Neural progenitor cell (in vitro differentiated cells): ENCODE measurements around the gene SS18. TPM values are rescaled to one million over a fixed set of nuclear protein-coding genes. Genes with fewer than 3 reads are reported as not detected.
"Not testable (repeated sequence)": the region's sequence is repeated elsewhere in the genome, so short reads cannot be mapped to it uniquely, and the experiment has no call there.

Experiments used
- DNase-seq: peaks from one replicate; pipeline ENCODE4 v3.0.0-alpha.2; 2016; ENCODE audit warnings: low spot score
- H2AFZ ChIP-seq: fragments of 200-600 bp; sonication (generic); replicated peaks from 2 replicates; pipeline ENCODE4 v1.6.1; 2016; ENCODE audit warnings: antibody characterized with exemption
- H3F3A ChIP-seq: fragments of 200-600 bp; sonication (generic); 2 replicates; pipeline ENCODE4 v1.6.1; 2016; ENCODE audit warnings: antibody characterized with exemption, low read depth
- H3K27ac ChIP-seq: fragments of 200-600 bp; sonication (generic); 2 replicates; pipeline ENCODE4 v1.5.1; 2016; ENCODE audit warnings: mild to moderate bottlenecking
- H3K27me3 ChIP-seq: fragments of 200-600 bp; sonication (generic); 2 replicates; pipeline ENCODE4 v1.6.1; 2016; ENCODE audit warnings: mild to moderate bottlenecking, moderate library complexity
- H3K36me3 ChIP-seq: fragments of 200-600 bp; sonication (generic); 2 replicates; pipeline ENCODE4 v1.5.1; 2016
- H3K4me1 ChIP-seq: fragments of 200-600 bp; sonication (generic); 2 replicates; pipeline ENCODE4 v1.6.1; 2016; ENCODE audit warnings: mixed run types
- H3K4me2 ChIP-seq: fragments of 200-600 bp; sonication (generic); 2 replicates; pipeline ENCODE4 v1.6.1; 2016
- H3K4me3 ChIP-seq: fragments of 200-600 bp; sonication (generic); 2 replicates; pipeline ENCODE4 v1.5.1; 2016
- H3K79me2 ChIP-seq: fragments of 200-600 bp; sonication (generic); 2 replicates; pipeline ENCODE4 v1.6.1; 2016; ENCODE audit warnings: low read depth
- H3K9ac ChIP-seq: fragments of 200-600 bp; sonication (generic); 2 replicates; pipeline ENCODE4 v1.6.1; 2016
- H3K9me3 ChIP-seq: fragments of 200-600 bp; sonication (generic); 2 replicates; pipeline ENCODE4 v1.5.1; 2016; ENCODE audit warnings: low read depth
- H4K20me1 ChIP-seq: fragments of 200-600 bp; sonication (generic); 2 replicates; pipeline ENCODE4 v1.6.1; 2016; ENCODE audit warnings: low read depth
- H3K27ac Mint-ChIP-seq: 3 replicates; pipeline ENCODE4 v1.8.0; 2021; ENCODE audit warnings: mixed read lengths
- H3K27me3 Mint-ChIP-seq: 2 replicates; pipeline ENCODE4 v1.8.0; 2022; ENCODE audit warnings: low read depth, mild to moderate bottlenecking, inconsistent platforms, moderate library complexity, mixed read lengths; ENCODE audit not compliant: insufficient read depth
- H3K36me3 Mint-ChIP-seq: 3 replicates; pipeline ENCODE4 v1.8.0; 2021; ENCODE audit warnings: mixed read lengths
- H3K4me1 Mint-ChIP-seq: 3 replicates; pipeline ENCODE4 v1.8.0; 2021; ENCODE audit warnings: mixed read lengths
- H3K4me3 Mint-ChIP-seq: 3 replicates; pipeline ENCODE4 v1.8.0; 2021; ENCODE audit warnings: mild to moderate bottlenecking, moderate library complexity, mixed read lengths
- H3K9me3 Mint-ChIP-seq: 3 replicates; pipeline ENCODE4 v1.8.0; 2020; ENCODE audit warnings: mixed read lengths
- EZH2 ChIP-seq: fragments of 200-600 bp; sonication (generic); IDR thresholded peaks from 2 replicates; pipeline ENCODE4 v1.6.1; 2017; ENCODE audit warnings: antibody characterized with exemption, mild to moderate bottlenecking, moderate library complexity
- EZH2phosphoT487 ChIP-seq: fragments of 200-600 bp; sonication (generic); IDR thresholded peaks from 2 replicates; pipeline ENCODE4 v1.6.1; 2017; ENCODE audit warnings: antibody characterized with exemption
- total RNA-seq: library from RNA; depleted of rRNA; stranded (reverse); fragments of >200 nt; gene quantifications from 2 replicates; pipeline ENCODE4 v1.2.3, GENCODE V29; 2015; ENCODE audit warnings: low replicate concordance
- TF ChIP-seq, protein P1 (sequence below): fragments of 200-600 bp; sonication (generic); IDR thresholded peaks from 2 replicates; pipeline ENCODE4 v1.5.1; 2017; ENCODE audit warnings: antibody characterized with exemption, mild to moderate bottlenecking

The SS18 gene
- total RNA-seq, 1 donor from 2014 or later = 196 TPM

DNA sequence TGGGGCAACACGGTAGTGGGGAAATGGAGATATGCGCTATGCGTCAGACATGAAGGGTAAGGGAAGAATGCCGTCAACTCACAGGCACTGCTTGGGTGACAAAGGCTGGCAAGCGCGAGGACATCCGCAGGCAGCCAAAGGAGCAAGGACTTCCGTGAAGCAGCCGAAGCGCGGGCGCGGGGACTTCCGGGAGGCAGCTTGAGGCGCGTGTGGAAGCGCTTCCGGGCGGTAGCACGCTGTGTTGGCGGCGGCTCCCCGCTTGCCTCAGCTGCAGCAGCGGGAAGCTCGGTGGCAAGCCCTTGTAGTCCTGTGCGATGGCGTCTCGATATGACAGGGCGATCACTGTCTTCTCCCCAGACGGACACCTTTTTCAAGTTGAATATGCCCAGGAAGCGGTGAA lies 43.2 kb upstream of the SS18 start, which contains the start of gene PSMA8:
Gene PSMA8 (plus strand): TSS at position 218 of the 400 bp plus-strand sequence. CDS start 97 bp downstream, at position 315.
- TF ChIP-seq, protein P1, sequence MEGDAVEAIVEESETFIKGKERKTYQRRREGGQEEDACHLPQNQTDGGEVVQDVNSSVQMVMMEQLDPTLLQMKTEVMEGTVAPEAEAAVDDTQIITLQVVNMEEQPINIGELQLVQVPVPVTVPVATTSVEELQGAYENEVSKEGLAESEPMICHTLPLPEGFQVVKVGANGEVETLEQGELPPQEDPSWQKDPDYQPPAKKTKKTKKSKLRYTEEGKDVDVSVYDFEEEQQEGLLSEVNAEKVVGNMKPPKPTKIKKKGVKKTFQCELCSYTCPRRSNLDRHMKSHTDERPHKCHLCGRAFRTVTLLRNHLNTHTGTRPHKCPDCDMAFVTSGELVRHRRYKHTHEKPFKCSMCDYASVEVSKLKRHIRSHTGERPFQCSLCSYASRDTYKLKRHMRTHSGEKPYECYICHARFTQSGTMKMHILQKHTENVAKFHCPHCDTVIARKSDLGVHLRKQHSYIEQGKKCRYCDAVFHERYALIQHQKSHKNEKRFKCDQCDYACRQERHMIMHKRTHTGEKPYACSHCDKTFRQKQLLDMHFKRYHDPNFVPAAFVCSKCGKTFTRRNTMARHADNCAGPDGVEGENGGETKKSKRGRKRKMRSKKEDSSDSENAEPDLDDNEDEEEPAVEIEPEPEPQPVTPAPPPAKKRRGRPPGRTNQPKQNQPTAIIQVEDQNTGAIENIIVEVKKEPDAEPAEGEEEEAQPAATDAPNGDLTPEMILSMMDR = no peak
- TF ChIP-seq EZH2phosphoT487 (no peak), EZH2 (no peak)
- Histone ChIP-seq H3K4me1 (no peaks in the 10 kb centered on the region), H3K27me3 (peaks cover 12% of the 10 kb centered on the region), H3K27ac (no peak within 1 kb of the TSS), H4K20me1 (no peaks in the 10 kb centered on the region), H2AFZ (peak within 1 kb of the TSS; percentile 75), H3K4me2 (no peak within 1 kb of the TSS), H3K79me2 (no peaks in the 10 kb centered on the region), H3K4me3 (no peak within 1 kb of the TSS), H3F3A (no peaks in the 10 kb centered on the region), H3K9ac (no peak within 1 kb of the TSS), H3K36me3 (no peaks in the 10 kb centered on the region), H3K9me3 (no peaks in the 10 kb centered on the region)
- H3K9me3 Mint-ChIP-seq = no peaks in the 10 kb centered on the region
- peak; percentile 17 for DNase-seq
- no peaks in the 10 kb centered on the region for H3K4me1 Mint-ChIP-seq
- no peak within 1 kb of the TSS for H3K4me3 Mint-ChIP-seq
- no peak within 1 kb of the TSS for H3K27ac Mint-ChIP-seq
- no peaks in the 10 kb centered on the region for H3K36me3 Mint-ChIP-seq
- H3K27me3 Mint-ChIP-seq = no peaks in the 10 kb centered on the region

DNA sequence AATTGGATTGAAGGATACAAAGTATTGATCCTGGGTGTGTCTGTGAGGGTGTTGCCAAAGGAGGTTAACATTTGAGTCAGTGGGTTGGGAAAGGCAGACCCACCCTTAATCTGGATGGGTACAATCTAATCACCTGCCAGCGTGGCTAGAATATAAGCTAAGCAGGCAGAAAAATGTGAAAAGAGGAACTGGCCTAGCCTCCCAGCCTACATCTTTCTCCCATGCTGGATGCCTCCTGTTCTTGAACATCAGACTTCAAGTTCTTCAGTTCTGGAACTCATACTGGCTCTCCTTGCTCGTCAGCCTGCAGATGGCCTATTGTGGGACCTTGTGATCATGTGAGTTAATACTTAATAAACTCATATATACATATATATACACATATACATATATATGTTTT lies 37.8 kb upstream of the SS18 start:
- not testable (repeated sequence) for H3K79me2 ChIP-seq, H3K4me2 ChIP-seq, H3K4me1 ChIP-seq, H3K27ac Mint-ChIP-seq, H3K36me3 Mint-ChIP-seq, H4K20me1 ChIP-seq, H3F3A ChIP-seq, H3K9ac ChIP-seq, H3K9me3 Mint-ChIP-seq, H3K9me3 ChIP-seq, H3K4me3 ChIP-seq, H3K27ac ChIP-seq, H3K36me3 ChIP-seq, H3K4me3 Mint-ChIP-seq, H3K4me1 Mint-ChIP-seq, DNase-seq, H3K27me3 ChIP-seq, H3K27me3 Mint-ChIP-seq
- H2AFZ ChIP-seq = peak overlapping the region; percentile 28

DNA sequence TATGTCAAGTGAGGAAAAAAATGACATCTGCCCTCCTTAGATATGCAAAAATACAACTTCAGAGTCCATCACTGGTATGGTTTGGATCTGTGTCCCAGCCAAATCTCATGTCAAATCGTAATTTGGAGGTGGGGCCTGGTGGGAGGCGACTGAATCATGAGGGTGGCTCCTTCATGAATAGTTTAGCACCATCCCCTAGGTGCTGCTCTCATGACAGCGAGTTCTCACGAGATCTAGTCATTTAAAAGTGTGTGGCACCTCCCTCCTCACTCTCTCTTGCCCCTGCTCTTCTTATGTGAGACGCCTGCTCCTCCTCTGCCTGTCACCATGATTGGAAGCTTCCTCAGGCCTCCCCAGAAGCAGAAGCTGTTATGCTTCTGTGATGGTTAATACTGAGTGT lies 37.4 kb upstream of the SS18 start:
- H3K27ac Mint-ChIP-seq = no peak overlapping the region
- no peaks in the 10 kb centered on the region for H3K9me3 ChIP-seq

DNA sequence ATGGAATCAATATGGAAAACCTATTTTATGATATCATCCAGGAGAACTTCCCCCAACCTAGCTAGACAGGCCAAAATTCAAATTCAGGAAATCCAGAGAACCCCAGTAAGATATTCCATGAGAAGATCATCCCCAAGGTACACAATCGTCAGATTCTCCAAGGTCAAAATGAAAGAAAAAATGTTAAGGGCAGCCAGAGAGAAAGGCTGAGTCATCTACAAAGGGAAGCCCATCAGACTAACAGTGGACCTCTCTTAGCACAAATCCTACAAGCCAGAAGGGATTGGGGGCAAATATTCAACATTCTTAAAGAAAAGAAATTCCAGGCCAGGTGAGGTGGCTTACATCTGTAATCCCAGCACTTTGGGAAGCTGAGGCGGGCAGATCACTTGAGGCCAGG lies 31.6 kb upstream of the SS18 start:
- not testable (repeated sequence) for H3K36me3 ChIP-seq, H3K4me3 ChIP-seq, H3K4me1 Mint-ChIP-seq, H3K9ac ChIP-seq, H3K27ac Mint-ChIP-seq, H3K4me2 ChIP-seq, H2AFZ ChIP-seq, H3K9me3 ChIP-seq, H4K20me1 ChIP-seq, H3K27me3 ChIP-seq, H3K4me1 ChIP-seq, H3K36me3 Mint-ChIP-seq, H3F3A ChIP-seq, H3K79me2 ChIP-seq, H3K27me3 Mint-ChIP-seq, DNase-seq, H3K4me3 Mint-ChIP-seq, H3K27ac ChIP-seq
- peaks cover 12% of the 10 kb centered on the region for H3K9me3 Mint-ChIP-seq

More for the DNA sequence above, 37.4 kb upstream of the SS18 start:
- no peak overlapping the region for H3K9ac ChIP-seq
- Mint-ChIP-seq H3K9me3 (no peaks in the 10 kb centered on the region), H3K36me3 (no peaks in the 10 kb centered on the region), H3K27me3 (no peaks in the 10 kb centered on the region), H3K4me1 (no peaks in the 10 kb centered on the region), H3K4me3 (no peak overlapping the region)
- H3F3A ChIP-seq = no peaks in the 10 kb centered on the region
- DNase-seq = no peak
- H2AFZ ChIP-seq = peak overlapping the region; percentile 28
- H3K27me3 ChIP-seq = no peaks in the 10 kb centered on the region
- no peak overlapping the region for H3K4me2 ChIP-seq
- no peaks in the 10 kb centered on the region for H4K20me1 ChIP-seq
- TF ChIP-seq EZH2 (no peak), EZH2phosphoT487 (no peak)
- no peaks in the 10 kb centered on the region for H3K4me1 ChIP-seq
- H3K79me2 ChIP-seq = no peaks in the 10 kb centered on the region
- H3K4me3 ChIP-seq = no peak overlapping the region
- no peaks in the 10 kb centered on the region for H3K36me3 ChIP-seq
- no peak overlapping the region for H3K27ac ChIP-seq

DNA sequence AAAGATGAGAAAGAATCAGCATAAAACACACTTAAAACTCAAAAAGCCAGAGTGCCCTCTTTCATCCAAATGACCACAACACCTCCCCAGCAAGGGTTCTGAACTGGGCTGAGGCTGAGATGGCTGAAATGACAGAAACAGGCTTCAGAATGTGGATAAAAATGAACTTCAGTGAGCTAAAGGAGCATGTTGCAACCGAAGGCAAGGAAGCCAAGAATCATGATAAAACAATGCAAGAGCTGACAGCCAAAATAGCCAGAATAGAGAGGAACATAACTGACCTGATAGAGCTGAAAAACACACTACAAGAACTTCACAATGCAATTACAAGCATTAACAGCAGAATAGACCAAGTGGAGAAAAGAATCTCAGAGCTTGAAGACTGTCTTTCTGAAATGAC lies 31.1 kb upstream of the SS18 start:
- Histone ChIP-seq H3K4me3 (no peak overlapping the region), H3K4me1 (no peaks in the 10 kb centered on the region), H4K20me1 (no peaks in the 10 kb centered on the region), H3K4me2 (no peak overlapping the region), H3K36me3 (no peaks in the 10 kb centered on the region), H3K27me3 (no peaks in the 10 kb centered on the region), H3K9me3 (peaks cover 5% of the 10 kb centered on the region), H2AFZ (no peak overlapping the region), H3K79me2 (no peaks in the 10 kb centered on the region), H3K9ac (no peak overlapping the region), H3F3A (no peaks in the 10 kb centered on the region), H3K27ac (no peak overlapping the region)
- Mint-ChIP-seq H3K27me3 (no peaks in the 10 kb centered on the region), H3K4me3 (no peak overlapping the region), H3K27ac (no peak overlapping the region), H3K4me1 (no peaks in the 10 kb centered on the region), H3K9me3 (peaks cover 12% of the 10 kb centered on the region), H3K36me3 (no peaks in the 10 kb centered on the region)
- TF ChIP-seq, protein P1 = no peak
- TF ChIP-seq EZH2phosphoT487 = no peak
- no peak for DNase-seq
